ENCODE results near the gene B3GNT5. TPM values are rescaled to one million over a fixed set of nuclear protein-coding genes. Genes with fewer than 3 reads are reported as not detected.

The B3GNT5 gene
- 11.6 and 22.2 TPM in 2 replicates for total RNA-seq (2011; cell fraction: chromatin; rRNA removed; ENCODE audit: low replicate concordance)
- 7.2 and 10.4 TPM in 2 replicates for total RNA-seq (2011; cell fraction: nucleolus; rRNA removed)
- 15.5 and 25.9 TPM in 2 replicates for total RNA-seq (2011; cell fraction: nucleoplasm; rRNA removed)
- total RNA-seq (2014; rRNA removed) (8.8 and 9.2 TPM in 2 replicates), total RNA-seq (2014; rRNA removed; fragmentation: Illumina TruSeq; extraction: Trizol) (21.9 and 24.7 TPM in 2 replicates), total RNA-seq (2015; rRNA removed; fragmentation: Illumina TruSeq; extraction: Trizol) (15.5 and 17.0 TPM in 2 replicates), total RNA-seq (2021) (23.8 and 25.0 TPM in 2 replicates), polyA plus RNA-seq (2011; rRNA removed) (13.7 and 13.8 TPM in 2 replicates), polyA plus RNA-seq (2014; fragmentation: Illumina TruSeq; extraction: Trizol) (20.1 and 22.9 TPM in 2 replicates), polyA plus RNA-seq (2014; fragmentation: Nextera tagmentation; extraction: Ambion mirVana) (10 to 100 TPM; 13.6 to 13.8 TPM), polyA plus RNA-seq (2014; rRNA removed) (14.4 and 18.5 TPM in 2 replicates), polyA minus RNA-seq (2011; rRNA and poly(A)+ RNA removed) (21.4 and 29.6 TPM in 2 replicates), Bru-seq, nascent RNA (percentile 83 among the genes with signal in this experiment), BruChase-seq, experiment 1, labeled RNA remaining after a 2-hour chase (percentile 79 among the genes with signal in this experiment), BruChase-seq, experiment 2, labeled RNA remaining after a 6-hour chase (percentile 86 among the genes with signal in this experiment)
- polyA plus RNA-seq (2011; cell fraction: cytosol; rRNA removed), result 4.1 and 8.3 TPM in 2 replicates
- 4.4 and 6.8 TPM in 2 replicates for polyA plus RNA-seq (2011; cell fraction: nucleus; rRNA removed)
- polyA plus RNA-seq (2012), result 14.8 and 16.9 TPM in 2 replicates
- 7.6 and 11.0 TPM in 2 replicates for polyA minus RNA-seq (2011; cell fraction: cytosol; rRNA and poly(A)+ RNA removed)
- 4.7 and 10.6 TPM in 2 replicates for polyA minus RNA-seq (2011; cell fraction: nucleus; rRNA and poly(A)+ RNA removed)
- long read RNA-seq, experiment 1, full-length matches to known transcripts, result 79 of 155 reads
- long read RNA-seq, experiment 1, partial matches to known transcripts, result 63 of 155 reads
- long read RNA-seq, experiment 1, other reads (novel, unspliced or antisense), result 13 of 155 reads
- long read RNA-seq, experiment 2, full-length matches to known transcripts, result 5 of 20 reads
- long read RNA-seq, experiment 2, partial matches to known transcripts, result 0 of 20 reads
- long read RNA-seq, experiment 2, other reads (novel, unspliced or antisense), result 15 of 20 reads
- long read RNA-seq, experiment 3, partial matches to known transcripts, result 0 of 7 reads
- long read RNA-seq, experiment 3, other reads (novel, unspliced or antisense), result 4 of 7 reads

- peak within 1 kb of the TSS; percentile 91 for H2AFZ ChIP-seq (ENCODE audit: low read depth, low read length)
- H4K20me1 ChIP-seq (replicated peaks; ENCODE audit: control insufficient read depth, insufficient read depth, low read length), result no peaks in the 10 kb centered on the region
- H3K27ac ChIP-seq (ENCODE audit: extremely low read depth, low read depth, low read length), result peak within 1 kb of the TSS; percentile 83
- H3K36me3 ChIP-seq (ENCODE audit: control insufficient read depth, insufficient read depth, low read length), result peaks cover 12% of the 10 kb centered on the region; the same call in 1 of the 3 replicates
- H3K4me3 ChIP-seq, result peak within 1 kb of the TSS; percentile 52
- H3K9ac ChIP-seq (ENCODE audit: insufficient read depth in 1 of 2, low read depth in 2 of 2, low read length in 2 of 2), result peak within 1 kb of the TSS; percentile 73 to 98
- H3K79me2 ChIP-seq (ENCODE audit: control insufficient read depth, insufficient read depth, low read length), result peaks cover 46% of the 10 kb centered on the region
- in situ Hi-C loops (cut with MboI), result no loop called here
- 1% methylated on average over 15 of the region's 43 CpGs for WGBS (ENCODE audit: insufficient coverage, low coverage, missing lambda C conversion rate)
- peak within 1 kb of the TSS; percentile 86 for H3K4me2 ChIP-seq (ENCODE audit: insufficient read depth, low read length)
- intact Hi-C loops (cut with micrococcal nuclease), result loop anchor here (5.0 to 10.0 kb wide), 2 partner anchors 66 to 102 kb away; no protein-coding TSS in a partner anchor
- FAIRE-seq (peak; percentile 74), DNase-seq (ENCODE audit: extremely low read depth in 1 of 4, low spot score in 3 of 4) (peak; percentile 64 to 86 (median 74)), ATAC-seq (peak; percentile 62)
- no peaks in the 10 kb centered on the region for H3K27me3 ChIP-seq (ENCODE audit: control insufficient read depth in 2 of 2, insufficient read depth in 2 of 2, low read length in 2 of 2)
- peaks cover 11 to 18% of the 10 kb centered on the region in 2 experiments; a peak in 4 of 5 replicates for H3K4me1 ChIP-seq (replicated peaks in 1 of 2; ENCODE audit: control insufficient read depth in 2 of 2, insufficient read depth in 2 of 2, low read length in 2 of 2)
- no peaks in the 10 kb centered on the region for H3K9me3 ChIP-seq (replicated peaks; ENCODE audit: control insufficient read depth, insufficient read depth, low read depth, low read length)
- POLR2A ChIA-PET, result interaction anchor here (0.5 to 1.8 kb wide), 8 partner anchors 9 to 503 kb away, joined by 3 to 6 read pairs (median 4); no protein-coding TSS in a partner anchor
- H3K9me1 ChIP-seq (ENCODE audit: control insufficient read depth, insufficient read depth, low read length), result no peaks in the 10 kb centered on the region
- BruUV-seq (replicated peaks), result no TSS peak
- CTCF ChIA-PET (ENCODE audit: low intra/inter-chr PET ratio), result no interaction called here
- peak in 1 of 2 experiments; percentile 10; a peak in 1 of 4 replicates for TF ChIP-seq HDAC1 (IDR thresholded peaks at IDR 0.05)
- TF ChIP-seq MCM7 (IDR thresholded peaks at IDR 0.05), result no peak
- TF ChIP-seq IRF9 (tag; IDR thresholded peaks at IDR 0.05), result no peak
- no peak for TF ChIP-seq HEY1 (CRISPR knock-in tag; IDR thresholded peaks at IDR 0.05; ENCODE audit: borderline replicate concordance)
- no peak for TF ChIP-seq XRCC5 (IDR thresholded peaks at IDR 0.05; ENCODE audit: low read depth, low read length)
- TF ChIP-seq ZBTB9 (CRISPR knock-in tag; IDR thresholded peaks at IDR 0.05), result no peak
- no peak; the same call in none of the 2 replicates for TF ChIP-seq CXXC5 (CRISPR knock-in tag; IDR thresholded peaks at IDR 0.05)
- TF ChIP-seq EP300 (IDR thresholded peaks at IDR 0.05; ENCODE audit: low read length), result 0 out of 2 replicates have a peak, but pooled peaks have one; percentile 12
- TF ChIP-seq PATZ1 (CRISPR knock-in tag; IDR thresholded peaks at IDR 0.05; ENCODE audit: borderline replicate concordance), result no peak
- no peak for TF ChIP-seq CBX1 (IDR thresholded peaks at IDR 0.05; ENCODE audit: low read depth)
- TF ChIP-seq EGR1 (conservative IDR thresholded peaks at IDR 0.05), result peak; percentile 20; the same call in 1 of the 2 replicates
Observed at GRCh38 chr3:183252973-183253527, at the start of gene B3GNT5. B3GNT5 (plus strand) TSS chr3:183253253; CDS start chr3:183269799, 16,546 bp downstream.
